SJSA1 (cell line): ENCODE data around the gene CUBN. TPM values are rescaled to one million over a fixed set of nuclear protein-coding genes. Genes with fewer than 3 reads are reported as not detected.
A peak's percentile ranks its signal among the peaks of the same experiment; 100 is the strongest.

Source experiments
- DNase-seq, 2 experiments: peaks; one replicate each; pipeline ENCODE4 v3.0.0-alpha.2; 2015 to 2020; ENCODE audit warnings: low spot score in 2 of 2, low read depth in 1 of 2
- H3K27ac ChIP-seq: fragments of 250-450 bp; sonication (Bioruptor Pico); 2 replicates; pipeline ENCODE4 v1.5.1; 2020; ENCODE audit warnings: mild to moderate bottlenecking, moderate library complexity
- H3K27me3 ChIP-seq: fragments of 250-450 bp; sonication (Bioruptor Pico); replicated peaks from 2 replicates; pipeline ENCODE4 v1.5.1; 2020; ENCODE audit warnings: mild to moderate bottlenecking, moderate library complexity
- H3K36me3 ChIP-seq: fragments of 250-450 bp; sonication (Bioruptor Pico); 2 replicates; pipeline ENCODE4 v1.5.1; 2020; ENCODE audit warnings: mild to moderate bottlenecking
- H3K4me1 ChIP-seq: fragments of 250-450 bp; sonication (Bioruptor Pico); replicated peaks from 2 replicates; pipeline ENCODE4 v1.6.1; 2021; ENCODE audit warnings: mild to moderate bottlenecking
- H3K4me3 ChIP-seq: fragments of 250-450 bp; sonication (Bioruptor Pico); 2 replicates; pipeline ENCODE4 v1.5.1; 2020; ENCODE audit warnings: mild to moderate bottlenecking
- H3K9me3 ChIP-seq: fragments of 250-450 bp; sonication (Bioruptor Pico); replicated peaks from 2 replicates; pipeline ENCODE4 v1.5.1; 2020; ENCODE audit warnings: mild to moderate bottlenecking
- total RNA-seq: library from RNA; depleted of rRNA; stranded (reverse); fragments of >200 nt; shearing (Covaris generic); gene quantifications from 2 replicates; pipeline ENCODE4 v1.2.3, GENCODE V29; 2014

The CUBN gene
- total RNA-seq, 1 experiment from 2014 or later, result 0.74 TPM

DNA sequence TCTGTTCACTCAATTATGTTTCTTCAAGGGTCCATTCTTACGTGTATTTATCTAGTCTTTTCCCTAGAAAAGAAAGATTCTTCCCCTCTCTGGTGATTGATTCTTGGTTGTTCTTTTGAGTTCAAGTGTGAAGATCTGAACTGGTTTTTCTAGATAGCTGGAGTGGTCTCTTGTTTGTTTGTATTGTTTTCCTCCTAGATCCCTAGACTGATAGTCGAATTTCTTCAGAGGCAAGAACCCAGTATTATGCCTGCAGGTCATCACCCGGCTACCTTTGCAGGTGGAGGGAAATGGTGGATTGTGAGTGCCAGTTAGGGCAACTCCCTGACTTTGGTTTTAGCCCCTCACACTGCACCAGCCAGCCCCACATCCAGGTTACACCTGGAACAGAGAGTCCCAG lies 310.2 kb downstream of the CUBN start:
- H3K27ac ChIP-seq, result no peak overlapping the region
- H3K27me3 ChIP-seq, result no peaks in the 10 kb centered on the region
- peaks cover 14% of the 10 kb centered on the region for H3K36me3 ChIP-seq
- H3K4me1 ChIP-seq, result peaks cover 12% of the 10 kb centered on the region
- H3K4me3 ChIP-seq, result no peak overlapping the region
- DNase-seq, result no peak
- H3K9me3 ChIP-seq, result peaks cover 3% of the 10 kb centered on the region; the same call in 1 of the 2 replicates

DNA sequence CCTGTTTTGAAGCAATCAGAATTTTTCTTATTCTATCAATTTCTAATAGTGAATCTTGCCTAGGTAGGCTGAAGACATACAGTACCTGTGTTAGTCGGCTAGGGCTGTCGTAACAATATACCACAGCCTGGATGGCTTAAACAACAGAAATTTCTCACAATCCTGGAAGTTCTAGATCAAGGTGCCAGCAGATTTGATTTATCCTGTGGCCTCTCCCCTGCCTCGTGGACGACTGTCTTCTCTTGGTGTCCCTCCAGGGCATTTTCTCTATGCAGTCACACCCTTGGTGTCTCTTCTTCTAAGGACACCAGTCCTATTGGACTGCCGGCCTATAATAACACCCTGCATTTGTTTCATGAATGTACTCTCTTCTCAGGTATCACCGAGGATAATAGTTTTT lies 310.6 kb downstream of the CUBN start:
- Histone ChIP-seq H3K4me3 (no peak overlapping the region), H3K27me3 (no peaks in the 10 kb centered on the region), H3K27ac (no peak overlapping the region), H3K9me3 (peaks cover 3% of the 10 kb centered on the region; the same call in 1 of the 2 replicates), H3K4me1 (peaks cover 12% of the 10 kb centered on the region), H3K36me3 (peaks cover 15% of the 10 kb centered on the region)
- DNase-seq, result no peak

DNA sequence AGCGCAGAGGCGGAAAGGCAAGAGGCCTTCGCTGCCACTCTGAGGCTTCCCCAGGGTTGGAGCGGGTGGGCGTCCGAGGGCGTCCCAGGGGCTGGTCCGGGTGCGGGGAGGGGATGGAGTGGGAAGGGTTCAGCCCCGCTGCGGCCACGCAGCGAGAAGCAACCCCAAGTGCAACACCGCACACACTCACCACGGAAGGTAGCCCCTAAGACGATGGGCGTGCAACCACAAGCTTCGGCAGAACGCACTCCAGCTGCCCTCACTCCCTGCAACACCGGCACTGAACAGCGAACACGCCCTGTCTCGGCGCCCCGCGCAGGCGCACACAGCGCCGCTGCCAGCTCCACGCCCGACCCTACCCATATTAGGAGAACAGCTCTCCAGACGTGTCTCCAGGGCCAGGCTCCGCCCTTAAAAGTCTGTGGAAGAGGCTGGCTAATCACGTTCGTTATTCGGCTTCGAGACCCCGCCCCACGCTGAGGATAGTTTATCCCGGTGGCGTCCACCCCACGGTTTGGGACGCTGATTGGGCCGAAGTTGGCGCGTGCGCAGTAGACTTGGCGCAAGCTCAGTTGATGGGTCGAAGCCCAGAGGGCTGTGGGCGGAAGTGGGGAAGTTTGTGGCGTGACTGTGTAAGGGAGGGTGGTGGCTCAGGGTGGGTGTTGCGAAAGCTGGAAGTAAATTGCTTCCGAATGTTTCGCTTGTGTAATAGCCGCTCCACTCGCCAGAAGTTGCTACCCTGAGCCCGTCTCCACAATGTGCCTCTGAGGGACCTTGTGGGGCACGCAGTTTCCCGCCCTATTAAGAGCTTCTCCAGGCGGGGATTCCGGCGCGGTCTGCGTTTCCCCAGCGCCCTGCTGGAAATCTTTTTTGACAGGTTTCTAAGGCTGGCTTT lies 312.2 kb downstream of the CUBN start, which contains the start of gene RSU1:
TSS of gene RSU1 (minus strand) at position 300 of the 895 bp plus-strand sequence. CDS start 343 bp downstream, outside the sequence.
- H3K36me3 ChIP-seq, result peaks cover 25% of the 10 kb centered on the region
- peaks cover 12% of the 10 kb centered on the region for H3K4me1 ChIP-seq
- no peaks in the 10 kb centered on the region for H3K27me3 ChIP-seq
- H3K4me3 ChIP-seq, result peak within 1 kb of the TSS; percentile 47
- peak; percentile 99 to 100 for DNase-seq
- peaks cover 3% of the 10 kb centered on the region; the same call in 1 of the 2 replicates for H3K9me3 ChIP-seq
- H3K27ac ChIP-seq, result peak within 1 kb of the TSS; percentile 84

DNA sequence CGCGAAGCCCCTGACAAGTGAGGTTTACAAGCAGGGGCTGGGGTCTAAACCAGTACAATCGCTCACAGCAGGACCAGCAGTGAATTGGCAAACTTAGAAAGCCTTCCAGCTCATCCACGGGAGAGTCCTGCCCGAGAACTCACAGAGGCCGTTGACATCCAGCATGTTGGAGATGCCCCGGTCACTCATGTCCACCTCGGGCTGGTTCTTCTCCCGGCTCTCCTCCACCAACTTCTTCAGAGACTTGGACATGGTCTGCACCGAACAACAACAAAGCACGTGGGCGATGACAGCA lies 312.8 kb downstream of the CUBN start:
- Histone ChIP-seq H3K4me3 (peak overlapping the region; percentile 47), H3K36me3 (peaks cover 30% of the 10 kb centered on the region), H3K4me1 (peaks cover 12% of the 10 kb centered on the region), H3K27ac (no peak overlapping the region), H3K9me3 (peaks cover 2% of the 10 kb centered on the region; the same call in 1 of the 2 replicates), H3K27me3 (no peaks in the 10 kb centered on the region)
- DNase-seq, result no peak

DNA sequence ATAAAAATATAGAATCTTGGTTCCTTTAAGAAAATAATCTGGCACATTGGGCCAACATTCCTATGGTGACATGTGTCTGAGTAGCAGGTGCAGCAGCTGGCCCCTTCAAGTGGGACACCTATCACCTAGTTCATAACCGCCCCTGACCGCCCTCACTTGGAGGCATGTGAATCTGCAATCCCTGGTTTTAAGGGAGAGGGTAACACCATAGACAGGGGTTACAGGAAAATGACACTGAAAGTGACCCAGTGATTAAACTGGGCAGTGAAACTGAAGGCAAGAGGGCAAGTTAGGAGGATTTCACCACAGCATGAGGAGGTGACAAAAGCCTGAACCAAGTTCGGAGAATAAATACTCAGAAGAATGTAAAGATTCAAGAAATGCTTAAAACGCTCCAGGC lies 313.4 kb downstream of the CUBN start:
- Histone ChIP-seq H3K4me3 (peak overlapping the region; percentile 47), H3K9me3 (no peaks in the 10 kb centered on the region), H3K36me3 (peaks cover 31% of the 10 kb centered on the region), H3K4me1 (peaks cover 12% of the 10 kb centered on the region), H3K27me3 (no peaks in the 10 kb centered on the region), H3K27ac (no peak overlapping the region)
- DNase-seq, result no peak

DNA sequence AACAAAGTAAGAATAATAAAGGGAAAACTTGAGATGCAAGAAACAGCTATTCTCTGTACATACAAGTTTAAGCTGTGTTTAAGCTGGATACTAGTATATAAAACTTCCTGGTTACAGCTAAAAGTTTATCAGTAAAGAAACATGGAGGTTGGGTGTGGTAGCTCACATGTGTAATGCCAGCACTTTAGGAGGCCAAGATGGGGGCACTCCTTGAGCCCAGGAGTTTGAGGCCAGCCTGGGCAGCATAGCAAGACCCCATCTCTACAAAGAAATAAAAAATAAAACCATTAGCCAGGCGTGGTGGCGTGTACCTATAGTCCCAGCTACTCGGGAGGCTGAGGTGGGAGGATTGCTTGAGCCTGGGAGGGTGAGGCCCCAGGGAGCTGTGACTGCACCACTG lies 315.6 kb downstream of the CUBN start:
- H3K36me3 ChIP-seq, result peaks cover 37% of the 10 kb centered on the region
- no peaks in the 10 kb centered on the region for H3K9me3 ChIP-seq
- no peak overlapping the region for H3K4me3 ChIP-seq
- H3K27ac ChIP-seq, result no peak overlapping the region
- DNase-seq, result no peak
- no peaks in the 10 kb centered on the region for H3K27me3 ChIP-seq
- H3K4me1 ChIP-seq, result peaks cover 12% of the 10 kb centered on the region

DNA sequence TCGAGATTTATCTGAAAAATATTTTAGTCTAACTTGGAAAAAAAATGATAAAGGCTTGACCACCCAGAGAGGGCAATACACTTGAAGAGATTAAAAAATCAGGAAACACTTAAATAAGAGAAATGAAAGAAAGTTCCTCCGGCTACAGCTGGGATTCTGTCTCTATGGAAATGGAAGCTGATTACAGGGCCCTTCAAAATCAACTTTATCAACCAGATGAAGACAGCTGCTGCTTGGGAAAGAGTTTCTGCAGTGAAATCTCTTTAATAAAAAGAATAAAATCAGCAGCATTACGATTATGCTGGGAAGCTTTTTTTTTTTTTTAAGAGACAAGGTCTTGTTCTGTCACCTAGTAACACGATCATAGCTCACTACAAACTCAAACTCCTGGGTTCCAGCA lies 316.9 kb downstream of the CUBN start:
- no peak for DNase-seq
- Histone ChIP-seq H3K4me3 (no peak overlapping the region), H3K27ac (no peak overlapping the region), H3K4me1 (peaks cover 5% of the 10 kb centered on the region), H3K36me3 (peaks cover 37% of the 10 kb centered on the region), H3K27me3 (no peaks in the 10 kb centered on the region), H3K9me3 (no peaks in the 10 kb centered on the region)

DNA sequence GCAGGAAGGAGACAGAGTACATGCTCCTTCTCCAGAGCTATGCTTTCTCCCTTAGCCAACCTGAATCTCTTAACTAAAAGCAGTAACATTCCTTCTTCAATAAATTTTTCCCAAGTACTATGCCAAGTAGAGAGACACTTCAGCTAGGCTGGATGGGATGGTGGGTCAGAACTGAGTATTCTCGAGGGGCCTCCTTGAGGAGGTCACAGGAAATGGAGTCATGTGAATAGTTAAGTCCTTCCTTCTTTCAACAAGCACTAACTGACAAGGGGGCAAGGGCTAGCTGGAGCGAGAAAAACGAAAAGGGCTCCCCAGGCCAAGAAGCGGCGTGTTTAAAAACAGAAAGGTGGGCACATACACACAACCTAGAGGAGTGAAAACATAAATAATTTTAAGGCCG lies 317.8 kb downstream of the CUBN start:
- H3K27me3 ChIP-seq, result no peaks in the 10 kb centered on the region
- peaks cover 9% of the 10 kb centered on the region for H3K4me1 ChIP-seq
- peaks cover 41% of the 10 kb centered on the region for H3K36me3 ChIP-seq
- no peak overlapping the region for H3K4me3 ChIP-seq
- no peaks in the 10 kb centered on the region for H3K9me3 ChIP-seq
- H3K27ac ChIP-seq, result no peak overlapping the region
- no peak for DNase-seq

DNA sequence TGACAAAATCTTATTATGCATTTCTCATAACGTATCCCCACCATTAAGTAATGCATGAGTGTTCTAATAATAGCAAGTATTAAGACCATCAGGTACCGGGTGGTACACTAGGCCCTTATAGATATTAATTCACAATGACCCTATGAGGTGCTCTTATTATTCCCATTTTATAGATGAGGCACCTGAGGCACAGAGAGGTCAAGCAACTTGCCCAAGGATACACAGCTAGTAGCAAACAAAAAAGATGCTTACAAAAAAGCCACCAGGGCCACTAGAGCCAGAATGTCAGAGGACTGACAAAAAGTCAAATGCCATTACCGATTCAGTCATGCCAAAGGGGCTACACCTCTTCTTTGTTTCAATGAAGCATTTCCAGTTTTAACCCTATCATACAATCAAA lies 318.3 kb downstream of the CUBN start:
- DNase-seq, result no peak
- no peak overlapping the region for H3K27ac ChIP-seq
- no peaks in the 10 kb centered on the region for H3K27me3 ChIP-seq
- no peak overlapping the region for H3K4me3 ChIP-seq
- peaks cover 6% of the 10 kb centered on the region for H3K4me1 ChIP-seq
- no peaks in the 10 kb centered on the region for H3K9me3 ChIP-seq
- H3K36me3 ChIP-seq, result peaks cover 44% of the 10 kb centered on the region

DNA sequence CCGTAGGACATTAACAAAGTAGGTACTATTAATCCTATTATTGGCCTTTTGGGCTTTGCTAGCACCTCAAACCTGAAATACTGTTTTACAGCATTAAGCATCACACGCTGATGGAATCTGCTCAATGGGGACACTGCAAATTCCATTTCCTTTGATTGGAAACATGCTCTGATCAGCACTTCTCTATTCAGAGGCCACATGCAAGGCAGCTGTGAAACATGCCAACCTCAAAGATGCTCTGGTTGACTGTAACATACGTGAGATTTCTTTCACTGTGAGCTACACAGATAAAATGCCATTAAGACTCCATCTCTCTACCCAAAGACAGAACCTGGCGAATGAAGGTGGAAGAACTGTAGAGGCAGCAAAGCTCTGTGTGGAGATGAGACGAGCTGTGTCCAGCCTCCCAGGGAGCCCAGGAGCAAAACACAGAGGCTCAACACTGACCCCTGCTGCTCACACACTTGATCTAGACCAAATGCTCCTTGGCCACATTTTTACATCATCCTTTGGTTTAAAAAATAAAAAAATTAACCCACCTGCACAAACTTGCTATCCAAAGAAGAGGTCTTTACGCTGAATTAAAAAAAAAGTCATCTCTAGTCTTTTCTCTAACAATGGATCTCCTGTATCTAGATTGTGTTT lies 320.4 kb downstream of the CUBN start:
- Histone ChIP-seq H3K27ac (no peak overlapping the region), H3K4me3 (no peak overlapping the region), H3K9me3 (no peaks in the 10 kb centered on the region), H3K36me3 (peaks cover 35% of the 10 kb centered on the region), H3K27me3 (no peaks in the 10 kb centered on the region), H3K4me1 (0 out of 2 replicates have a peak, but pooled peaks cover 3% of the 10 kb centered on the region)
- no peak for DNase-seq

DNA sequence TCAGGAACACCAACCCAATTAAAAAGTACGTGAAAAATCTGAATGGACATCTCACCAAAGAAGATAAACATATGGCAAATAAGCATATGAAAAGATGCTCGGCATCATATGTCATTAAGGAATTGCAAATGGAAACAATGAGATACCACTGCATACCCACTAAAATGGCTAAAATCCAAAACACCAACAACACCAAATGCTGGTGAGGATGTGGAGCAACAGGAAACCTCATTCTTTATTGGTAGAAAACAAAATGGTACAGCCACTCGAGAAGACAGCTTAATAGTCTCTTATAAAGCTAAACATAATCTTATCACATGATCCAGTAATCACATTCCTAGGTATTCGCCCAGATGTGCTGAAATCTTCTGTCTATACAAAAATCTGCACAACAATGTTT lies 325.5 kb downstream of the CUBN start:
- H3K36me3 ChIP-seq, result peaks cover 15% of the 10 kb centered on the region
- H3K27me3 ChIP-seq, result no peaks in the 10 kb centered on the region
- H3K4me1 ChIP-seq, result peaks cover 3% of the 10 kb centered on the region; the same call in 1 of the 2 replicates

DNA sequence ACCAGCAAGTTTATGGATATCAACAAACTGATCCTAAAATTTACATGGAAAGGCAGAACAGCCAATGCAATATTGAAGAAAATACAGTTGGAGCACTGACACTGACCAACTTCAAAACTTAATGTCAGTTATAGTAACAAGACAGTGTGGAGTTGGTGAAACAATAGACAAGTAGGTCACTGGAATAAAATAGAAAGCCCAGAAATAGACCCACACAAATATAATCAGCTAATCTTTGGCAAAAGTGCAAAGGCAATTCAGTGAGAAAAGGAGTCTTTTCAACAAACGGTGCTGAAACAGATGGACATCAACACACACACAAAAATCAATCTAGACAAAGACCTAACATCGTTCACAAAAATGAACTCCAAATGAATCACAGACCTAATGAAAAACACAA lies 326.1 kb downstream of the CUBN start:
- no peak overlapping the region for H3K27ac ChIP-seq
- H3K27me3 ChIP-seq, result no peaks in the 10 kb centered on the region
- DNase-seq, result no peak
- H3K4me1 ChIP-seq, result peaks cover 3% of the 10 kb centered on the region; the same call in 1 of the 2 replicates
- peaks cover 15% of the 10 kb centered on the region for H3K36me3 ChIP-seq
- no peak overlapping the region for H3K4me3 ChIP-seq
- no peaks in the 10 kb centered on the region for H3K9me3 ChIP-seq

More for the DNA sequence above, 325.5 kb downstream of the CUBN start:
- no peak for DNase-seq
- Histone ChIP-seq H3K4me3 (no peak overlapping the region), H3K9me3 (no peaks in the 10 kb centered on the region), H3K27ac (no peak overlapping the region)

DNA sequence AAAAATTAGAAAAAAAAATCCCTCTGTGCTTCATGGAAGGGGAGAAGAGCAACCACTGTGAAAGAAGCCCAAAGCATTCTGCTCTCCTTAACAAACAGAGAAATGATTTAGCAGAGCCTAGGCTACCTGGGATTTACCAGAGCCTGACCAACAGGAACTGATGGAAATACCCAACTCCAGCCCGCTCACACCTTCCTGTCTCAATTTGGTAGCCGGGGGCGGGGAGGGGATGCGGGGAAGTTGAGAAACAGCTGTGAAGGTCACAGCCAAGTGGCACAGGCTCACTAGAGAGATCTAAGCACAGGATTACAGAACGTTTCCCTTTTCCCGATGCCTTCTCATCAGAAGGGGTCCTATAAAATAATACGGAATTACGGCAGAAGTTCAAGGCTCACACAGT lies 330.0 kb downstream of the CUBN start:
- no peaks in the 10 kb centered on the region; the same call in 1 of the 2 replicates for H3K4me1 ChIP-seq
- DNase-seq, result no peak
- no peaks in the 10 kb centered on the region for H3K27me3 ChIP-seq
- no peak overlapping the region for H3K4me3 ChIP-seq
- no peaks in the 10 kb centered on the region for H3K9me3 ChIP-seq
- no peak overlapping the region for H3K27ac ChIP-seq
- H3K36me3 ChIP-seq, result peaks cover 7% of the 10 kb centered on the region; the same call in 1 of the 2 replicates

DNA sequence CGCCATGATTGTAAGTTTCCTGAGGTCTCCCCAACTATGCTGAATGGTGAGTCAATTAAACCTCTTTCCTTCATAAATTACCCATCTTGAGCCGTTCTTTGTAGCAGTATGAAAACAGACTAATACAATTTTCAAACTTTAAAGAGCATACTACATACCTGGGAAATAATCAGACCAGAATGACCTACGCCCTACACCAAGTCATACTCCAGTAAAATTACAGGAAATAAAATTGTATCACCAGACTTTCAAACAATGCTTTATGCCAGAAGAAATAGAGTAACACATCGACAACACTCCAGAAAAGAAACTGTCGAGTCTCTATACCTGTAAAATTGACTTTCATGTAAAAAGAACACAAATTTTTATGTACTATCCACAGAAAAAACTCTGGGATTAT lies 331.0 kb downstream of the CUBN start:
- Histone ChIP-seq H3K27me3 (no peaks in the 10 kb centered on the region), H3K36me3 (no peaks in the 10 kb centered on the region), H3K9me3 (no peaks in the 10 kb centered on the region), H3K4me3 (no peak overlapping the region), H3K4me1 (no peaks in the 10 kb centered on the region; the same call in 1 of the 2 replicates), H3K27ac (no peak overlapping the region)
- no peak for DNase-seq
